K562 (cell line): Measurements from ENCODE around the gene UBQLNL. TPM values are rescaled to one million over a fixed set of nuclear protein-coding genes. Genes with fewer than 3 reads are reported as not detected.

Source experiments
- ATAC-seq: fragments of 200-7000 bp; cut with Tn5 transposase; 3 replicates; pipeline ENCODE4 v1.9.1; 2020; ENCODE audit warnings: moderate library complexity
- BruUV-seq: library from RNA; stranded (reverse); fragments of 400-500 nt; replicated peaks from 2 replicates; lab custom pipeline; 2021; lab: Mats Ljungman, UMichigan
- CTCF ChIA-PET: fragments of 300-600 bp; formaldehyde crosslinking; extraction: SDS; loops from one replicate; lab custom pipeline; 2021; ENCODE audit warnings: low intra/inter-chr PET ratio; lab: Yijun Ruan, JAX
- POLR2A ChIA-PET: fragments of 300-600, 350-650 bp; sonication (Branson Sonifier 250); formaldehyde crosslinking; extraction: SDS; loops from one replicate; lab custom pipeline; 2021; ENCODE audit warnings: antibody characterized with exemption, inconsistent platforms; lab: Yijun Ruan, JAX
- DNase-seq, 4 experiments: peaks; one replicate each; pipeline versions ENCODE4 v3.0.0 to v3.0.0-alpha.2; 2011 to 2018; ENCODE audit warnings: low spot score in 3 of 4, mixed read lengths in 3 of 4; ENCODE audit errors: extremely low read depth in 1 of 4
- FAIRE-seq: peaks from 2 replicates; lab custom pipeline; 2011; peaks lifted over from hg19 to GRCh38; lab: Jason Lieb, UNC
- H2AFZ ChIP-seq: 2 replicates; pipeline ENCODE4 v1.6.0; 2011; ENCODE audit warnings: low read depth, low read length, control low read depth, inconsistent platforms
- H3K27ac ChIP-seq: fragments of 200-600 bp; 3 replicates; pipeline ENCODE4 v1.8.0; 2011; ENCODE audit warnings: low read depth, mild to moderate bottlenecking, control low read depth, inconsistent platforms, low read length, moderate library complexity, mixed read lengths; ENCODE audit errors: extremely low read depth
- H3K27me3 ChIP-seq, 2 experiments: fragments of 300-600 bp in 1 of 2; 2 replicates in 1 of 2; 3 replicates in 1 of 2; pipeline versions ENCODE4 v1.6.0 to v1.8.0; 2011; ENCODE audit warnings: inconsistent platforms in 2 of 2, low read length in 2 of 2, mild to moderate bottlenecking in 1 of 2, mixed read lengths in 1 of 2, moderate library complexity in 1 of 2; ENCODE audit not compliant: control insufficient read depth in 2 of 2, insufficient read depth in 2 of 2
- H3K36me3 ChIP-seq: fragments of 300-600 bp; 3 replicates; pipeline ENCODE4 v1.8.0; 2011; ENCODE audit warnings: mild to moderate bottlenecking, low read length, inconsistent platforms; ENCODE audit not compliant: control insufficient read depth, insufficient read depth
- H3K4me1 ChIP-seq, 2 experiments: fragments of 200-600 bp in 1 of 2; replicated peaks in 1 of 2; 2 replicates in 1 of 2; 3 replicates in 1 of 2; pipeline versions ENCODE4 v1.5.1 to v1.8.0; 2011; ENCODE audit warnings: inconsistent platforms in 2 of 2, low read length in 2 of 2, mild to moderate bottlenecking in 1 of 2, mixed read lengths in 1 of 2, moderate library complexity in 1 of 2; ENCODE audit not compliant: control insufficient read depth in 2 of 2, insufficient read depth in 2 of 2
- H3K4me2 ChIP-seq: 2 replicates; pipeline ENCODE4 v1.6.1; 2011; ENCODE audit warnings: low read length, control low read depth, inconsistent platforms, mixed read lengths; ENCODE audit not compliant: insufficient read depth
- H3K4me3 ChIP-seq: fragments of 200-600 bp; sonication (generic), shearing (Covaris generic); 2 replicates; pipeline ENCODE4 v1.5.1; 2016; ENCODE audit warnings: control low read depth, inconsistent platforms
- H3K79me2 ChIP-seq: fragments of 200-600 bp; 3 replicates; pipeline ENCODE4 v1.8.0; 2011; ENCODE audit warnings: low read length, inconsistent platforms; ENCODE audit not compliant: control insufficient read depth, insufficient read depth
- H3K9ac ChIP-seq, 2 experiments: 2 replicates each; pipeline versions ENCODE4 v1.6.0 to v1.6.1; 2011; ENCODE audit warnings: low read depth in 2 of 2, low read length in 2 of 2, control low read depth in 1 of 2, inconsistent platforms in 1 of 2, mild to moderate bottlenecking in 1 of 2, mixed read lengths in 1 of 2; ENCODE audit not compliant: insufficient read depth in 1 of 2
- H3K9me1 ChIP-seq: one replicate; pipeline ENCODE4 v1.6.0; 2011; ENCODE audit warnings: inconsistent platforms, mild to moderate bottlenecking, low read length, moderate library complexity; ENCODE audit not compliant: control insufficient read depth, insufficient read depth
- H3K9me3 ChIP-seq: replicated peaks from 2 replicates; pipeline ENCODE4 v1.5.1; 2011; ENCODE audit warnings: low read depth, low read length, inconsistent platforms; ENCODE audit not compliant: control insufficient read depth, insufficient read depth
- H4K20me1 ChIP-seq: replicated peaks from 2 replicates; pipeline ENCODE4 v1.6.1; 2011; ENCODE audit warnings: low read length, inconsistent platforms, mixed read lengths; ENCODE audit not compliant: control insufficient read depth, insufficient read depth
- CGGBP1 ChIP-seq: fragments of 250-450 bp; sonication (Bioruptor Pico); IDR thresholded peaks from 2 replicates; pipeline ENCODE4 v1.9.0; 2021; ENCODE audit warnings: mild to moderate bottlenecking
- KLF16 ChIP-seq: IDR thresholded peaks from 2 replicates; pipeline ENCODE4 v1.6.1; 2016; ENCODE audit warnings: antibody characterized with exemption
- LARP7 ChIP-seq: fragments of 450-650 bp; IDR thresholded peaks from 2 replicates; pipeline ENCODE4 v1.6.1; 2016
- POLR2A ChIP-seq: fragments of 450-650 bp; conservative IDR thresholded peaks from 2 replicates; pipeline ENCODE4 v1.6.1; 2016
- POLR2AphosphoS5 ChIP-seq: IDR thresholded peaks from 2 replicates; pipeline ENCODE4 v1.6.1; 2011; ENCODE audit warnings: mild to moderate bottlenecking, low read depth, low read length, moderate library complexity; ENCODE audit not compliant: control insufficient read depth, insufficient read depth
- POLR2G ChIP-seq: fragments of 200-400 bp; formaldehyde crosslinking; IDR thresholded peaks from 2 replicates; pipeline ENCODE4 v1.6.1; 2017; ENCODE audit warnings: low read depth, mild to moderate bottlenecking, antibody characterized with exemption, low read length, moderate library complexity
- RBM15 ChIP-seq: fragments of 200-400 bp; formaldehyde crosslinking; IDR thresholded peaks from 2 replicates; pipeline ENCODE4 v1.6.1; 2018; ENCODE audit warnings: mild to moderate bottlenecking, low read length, moderate library complexity; ENCODE audit not compliant: insufficient read depth
- RUNX1 ChIP-seq: sonication (generic); IDR thresholded peaks from 2 replicates; pipeline ENCODE4 v1.6.1; 2016; ENCODE audit warnings: antibody characterized with exemption, low read depth
- SUPT5H ChIP-seq: fragments of 450-650 bp; IDR thresholded peaks from 2 replicates; pipeline ENCODE4 v1.6.1; 2016
- ZBED1 ChIP-seq: IDR thresholded peaks from 2 replicates; pipeline ENCODE4 v1.6.1; 2014
- ZKSCAN3 ChIP-seq: fragments of 250-450 bp; sonication (Bioruptor Pico); IDR thresholded peaks from 2 replicates; pipeline ENCODE4 v1.4.0; 2020
- ZNF140 ChIP-seq: fragments of 250-450 bp; sonication (Bioruptor Pico); IDR thresholded peaks from 2 replicates; pipeline ENCODE4 v1.8.0; 2021; ENCODE audit warnings: moderate library complexity, mild to moderate bottlenecking, inconsistent platforms
- WGBS: fragments of 100-300 bp; shearing (Covaris generic); methylation state at CpG from one replicate; pipeline ENCODE4 v1.1.6; 2016; ENCODE audit warnings: low coverage, mixed read lengths; ENCODE audit not compliant: insufficient coverage; ENCODE audit errors: missing lambda C conversion rate; 5-methylcytosine and 5-hydroxymethylcytosine counted together
- in situ Hi-C: fragments of 300-500 bp; cut with MboI; formaldehyde crosslinking; loops from 4 replicates; pipeline ENCODE4 v1.15.0; 2018; ENCODE audit warnings: inconsistent platforms, mixed read lengths
- intact Hi-C: fragments of 100-400 bp; cut with micrococcal nuclease; formaldehyde crosslinking; loops from 2 replicates; pipeline ENCODE4 v1.14.2; 2022
- polyA plus RNA-seq, 8 experiments: library from polyadenylated mRNA; depleted of rRNA in 4 of 8; stranded (reverse) in 5 of 8; unstranded in 3 of 8; fragments of >200 nt; fragmentation: Nextera tagmentation in 2 of 8; fragmentation: Illumina TruSeq in 1 of 8; extraction: Ambion mirVana in 2 of 8; extraction: Trizol in 1 of 8; gene quantifications; 2 replicates each; pipeline versions ENCODE4 v1.2.1 to v1.2.3, GENCODE V29; 2011 to 2014; ENCODE audit warnings: inconsistent platforms in 1 of 8, missing spikeins in 1 of 8
- total RNA-seq, 7 experiments: library from RNA; depleted of rRNA in 6 of 7; stranded (reverse); fragments of >200 nt in 6 of 7; fragmentation: Illumina TruSeq in 2 of 7; extraction: Trizol in 2 of 7; gene quantifications; 2 replicates each; pipeline versions ENCODE4 v1.2.1 to v1.2.3, GENCODE V29; 2011 to 2021; ENCODE audit warnings: low replicate concordance in 1 of 7

UBQLNL gene
- total and polyA plus RNA-seq, 9 of the 15 experiments (the other 6 are each of a cell fraction or from before 2014, with no cell fraction given): 0.07 to 0.27 (median 0.14) TPM

- H3K27ac ChIP-seq: no peak overlapping the region
- 92% methylated on average over 4 of the region's 4 CpGs for WGBS
These were observed 27.6 kb downstream of the UBQLNL start for GRCh38 chr11:5488798-5489399.

More at GRCh38 chr11:5488798-5489399, 27.6 kb downstream of the UBQLNL start:
- Histone ChIP-seq H3K36me3 (peaks cover 97% of the 10 kb centered on the region), H3K4me2 (no peak overlapping the region), H2AFZ (no peak overlapping the region), H3K9me3 (peaks cover 3% of the 10 kb centered on the region; the same call in 1 of the 2 replicates), H3K9ac (no peak overlapping the region; a peak in 1 of 4 replicates), H3K27me3 (no peaks in the 10 kb centered on the region), H3K4me3 (no peak overlapping the region), H3K79me2 (peaks cover 100% of the 10 kb centered on the region), H4K20me1 (peaks cover 49% of the 10 kb centered on the region), H3K9me1 (peaks cover 1% of the 10 kb centered on the region), H3K4me1 (peaks cover 4 to 5% of the 10 kb centered on the region in 2 experiments; a peak in 1 of 5 replicates)
- ChIA-PET POLR2A (interaction anchor here (0.6 to 1.2 kb wide), 5 partner anchors 8 to 183 kb away, joined by 3 to 4 read pairs (median 4); no protein-coding TSS in a partner anchor), CTCF (no interaction called here)
- BruUV-seq: no TSS peak
- FAIRE-seq (no peak), DNase-seq (no peak), ATAC-seq (no peak)
- in situ Hi-C loops (no loop called here), intact Hi-C loops (no loop called here)
- TF ChIP-seq KLF16 (no peak), ZNF140 (CRISPR knock-in tag) (no peak), POLR2AphosphoS5 (peak; percentile 86), ZKSCAN3 (CRISPR knock-in tag) (no peak), CGGBP1 (CRISPR knock-in tag) (no peak), ZBED1 (no peak), SUPT5H (peak; percentile 67), LARP7 (no peak), POLR2G (no peak), RUNX1 (no peak), RBM15 (no peak), POLR2A (peak; percentile 75)
